Measurements from ENCODE around the gene DICER1. TPM values are rescaled to one million over a fixed set of nuclear protein-coding genes. Genes with fewer than 3 reads are reported as not detected.

The DICER1 gene
- total RNA-seq, 1 donor from 2014 or later: 27.6 TPM

- Histone ChIP-seq H3K36me3 (ENCODE audit: control insufficient read depth, insufficient read depth, low read length) (peaks cover 5% of the 10 kb centered on the region), H3K4me3 (ENCODE audit: low read depth, low read length) (no peak overlapping the region), H3K27me3 (ENCODE audit: control insufficient read depth, insufficient read depth, low read length) (no peaks in the 10 kb centered on the region)
- FAIRE-seq (no peak), DNase-seq (ENCODE audit: low read depth) (no peak)
- TF ChIP-seq, protein P1, sequence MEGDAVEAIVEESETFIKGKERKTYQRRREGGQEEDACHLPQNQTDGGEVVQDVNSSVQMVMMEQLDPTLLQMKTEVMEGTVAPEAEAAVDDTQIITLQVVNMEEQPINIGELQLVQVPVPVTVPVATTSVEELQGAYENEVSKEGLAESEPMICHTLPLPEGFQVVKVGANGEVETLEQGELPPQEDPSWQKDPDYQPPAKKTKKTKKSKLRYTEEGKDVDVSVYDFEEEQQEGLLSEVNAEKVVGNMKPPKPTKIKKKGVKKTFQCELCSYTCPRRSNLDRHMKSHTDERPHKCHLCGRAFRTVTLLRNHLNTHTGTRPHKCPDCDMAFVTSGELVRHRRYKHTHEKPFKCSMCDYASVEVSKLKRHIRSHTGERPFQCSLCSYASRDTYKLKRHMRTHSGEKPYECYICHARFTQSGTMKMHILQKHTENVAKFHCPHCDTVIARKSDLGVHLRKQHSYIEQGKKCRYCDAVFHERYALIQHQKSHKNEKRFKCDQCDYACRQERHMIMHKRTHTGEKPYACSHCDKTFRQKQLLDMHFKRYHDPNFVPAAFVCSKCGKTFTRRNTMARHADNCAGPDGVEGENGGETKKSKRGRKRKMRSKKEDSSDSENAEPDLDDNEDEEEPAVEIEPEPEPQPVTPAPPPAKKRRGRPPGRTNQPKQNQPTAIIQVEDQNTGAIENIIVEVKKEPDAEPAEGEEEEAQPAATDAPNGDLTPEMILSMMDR (IDR thresholded peaks at IDR 0.05; ENCODE audit: insufficient read depth, low read length, severe bottlenecking): no peak
These were observed 20.0 kb downstream of the DICER1 start for GRCh38 chr14:95137164-95137803.

DNA sequence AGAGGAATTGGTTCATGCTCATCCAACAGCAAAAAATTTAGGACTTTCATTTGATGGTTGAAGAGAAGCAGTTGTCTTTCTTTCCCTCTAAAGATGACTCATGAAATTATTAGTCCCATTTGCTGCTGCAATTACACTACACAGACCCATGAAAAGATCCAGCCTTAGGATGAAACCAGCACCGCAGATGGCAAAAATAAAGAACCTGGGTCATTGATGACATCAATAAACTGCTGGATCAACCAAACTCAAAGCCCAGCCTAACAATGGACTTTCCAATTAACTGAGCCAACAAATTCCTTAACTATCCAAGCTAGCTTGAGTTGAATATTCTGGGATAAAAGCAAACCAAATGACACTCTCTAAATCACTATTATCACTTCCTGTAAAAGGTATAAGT lies 20.7 kb downstream of the DICER1 start:
- Histone ChIP-seq H3K4me3 (ENCODE audit: low read depth, low read length) (no peak overlapping the region), H3K27me3 (ENCODE audit: control insufficient read depth, insufficient read depth, low read length) (no peaks in the 10 kb centered on the region), H3K36me3 (ENCODE audit: control insufficient read depth, insufficient read depth, low read length) (peaks cover 5% of the 10 kb centered on the region)
- TF ChIP-seq, protein P1 (IDR thresholded peaks at IDR 0.05; ENCODE audit: insufficient read depth, low read length, severe bottlenecking): no peak
- FAIRE-seq: no peak
- DNase-seq (ENCODE audit: low read depth): no peak

DNA sequence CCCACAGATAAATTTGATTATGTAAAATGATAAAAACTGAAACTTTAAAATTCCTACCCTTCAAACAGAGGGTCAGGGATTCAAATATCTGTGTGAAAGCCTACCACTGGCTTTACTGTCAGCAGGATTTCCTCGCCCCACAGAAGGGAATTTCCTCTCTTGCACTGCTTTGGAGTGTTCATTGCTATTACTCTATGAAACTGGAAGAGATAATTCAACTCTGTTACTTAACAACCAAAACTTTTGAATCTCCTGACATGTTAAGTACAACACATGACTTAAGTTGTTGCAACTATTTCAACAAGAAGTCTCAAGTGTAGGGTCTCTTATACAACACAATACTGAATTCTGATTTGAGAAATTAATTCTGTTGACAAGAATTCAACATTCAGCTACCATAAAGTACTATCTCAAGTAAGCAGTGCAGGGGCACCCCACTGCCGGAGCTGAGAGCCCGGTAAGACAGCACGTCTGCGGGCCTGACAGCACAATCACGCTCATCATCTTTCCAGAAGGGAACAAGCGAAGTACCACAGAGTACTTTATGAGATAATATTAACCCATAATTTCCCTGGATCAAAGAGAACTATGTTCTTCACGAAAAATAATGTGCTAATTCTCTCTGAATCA lies 22.9 kb downstream of the DICER1 start:
- FAIRE-seq (no peak), DNase-seq (ENCODE audit: low read depth) (peak; percentile 21)
- Histone ChIP-seq H3K36me3 (ENCODE audit: control insufficient read depth, insufficient read depth, low read length) (peaks cover 6% of the 10 kb centered on the region), H3K4me3 (ENCODE audit: low read depth, low read length) (no peak overlapping the region), H3K27me3 (ENCODE audit: control insufficient read depth, insufficient read depth, low read length) (no peaks in the 10 kb centered on the region)
- TF ChIP-seq, protein P1 (IDR thresholded peaks at IDR 0.05; ENCODE audit: insufficient read depth, low read length, severe bottlenecking): no peak

- no peak overlapping the region for H3K4me3 ChIP-seq (ENCODE audit: low read depth, low read length)
- FAIRE-seq (no peak), DNase-seq (ENCODE audit: low read depth) (no peak)
- H3K36me3 ChIP-seq (ENCODE audit: control insufficient read depth, insufficient read depth, low read length): peaks cover 6% of the 10 kb centered on the region
- H3K27me3 ChIP-seq (ENCODE audit: control insufficient read depth, insufficient read depth, low read length): no peaks in the 10 kb centered on the region
- TF ChIP-seq, protein P1 (IDR thresholded peaks at IDR 0.05; ENCODE audit: insufficient read depth, low read length, severe bottlenecking): no peak
These were observed 24.0 kb downstream of the DICER1 start for GRCh38 chr14:95133282-95133681.

DNA sequence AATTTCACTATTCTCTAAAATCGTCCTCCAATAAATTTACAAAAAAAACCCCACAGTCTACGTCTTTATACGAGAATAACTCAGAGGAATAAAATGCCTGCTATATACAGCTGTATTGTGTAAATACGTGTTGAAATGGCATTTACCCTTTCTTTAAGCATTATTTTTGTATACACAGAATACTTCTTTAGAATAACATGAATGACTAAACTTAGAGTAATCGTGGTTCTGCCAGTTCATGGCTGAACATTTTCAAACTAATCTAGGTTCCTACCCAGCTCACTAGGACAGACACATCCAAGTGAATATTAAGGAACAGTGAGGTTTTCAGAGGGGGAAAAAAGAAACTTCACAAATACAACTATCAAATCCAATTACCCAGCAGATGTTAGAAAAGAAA lies 24.6 kb downstream of the DICER1 start:
- no peaks in the 10 kb centered on the region for H3K27me3 ChIP-seq (ENCODE audit: control insufficient read depth, insufficient read depth, low read length)
- TF ChIP-seq, protein P1 (IDR thresholded peaks at IDR 0.05; ENCODE audit: insufficient read depth, low read length, severe bottlenecking): no peak
- no peak for DNase-seq (ENCODE audit: low read depth)
- peaks cover 6% of the 10 kb centered on the region for H3K36me3 ChIP-seq (ENCODE audit: control insufficient read depth, insufficient read depth, low read length)
- no peak for FAIRE-seq
- H3K4me3 ChIP-seq (ENCODE audit: low read depth, low read length): no peak overlapping the region
